ENCODE data around the gene CRYBG1. TPM values are rescaled to one million over a fixed set of nuclear protein-coding genes. Genes with fewer than 3 reads are reported as not detected.
A peak's percentile ranks its signal among the peaks of the same experiment; 100 is the strongest.

The CRYBG1 gene
- total RNA-seq, 1 donor from 2014 or later = 3.9 TPM

GRCh38 chr6:106591111-106591825 lies 230.8 kb downstream of the CRYBG1 start:
- no peak for TF ChIP-seq CTCF (IDR thresholded peaks at IDR 0.05)
- H3K4me1 Mint-ChIP-seq (ENCODE audit: low read depth) = peaks cover 28% of the 10 kb centered on the region
- peaks cover 1% of the 10 kb centered on the region for H3K36me3 Mint-ChIP-seq (ENCODE audit: low read depth)
- no peak for DNase-seq (ENCODE audit: low spot score)
- no peak overlapping the region for H3K4me3 Mint-ChIP-seq (ENCODE audit: unreplicated experiment)
- peak overlapping the region; percentile 81 for H3K27ac Mint-ChIP-seq (ENCODE audit: unreplicated experiment)
- H3K27me3 Mint-ChIP-seq (ENCODE audit: low read depth) = no peaks in the 10 kb centered on the region
- no peaks in the 10 kb centered on the region for H3K9me3 Mint-ChIP-seq (ENCODE audit: low read depth)

- no peak overlapping the region for H3K27ac Mint-ChIP-seq (ENCODE audit: unreplicated experiment)
- H3K36me3 Mint-ChIP-seq (ENCODE audit: low read depth) = peaks cover 7% of the 10 kb centered on the region
- H3K4me1 Mint-ChIP-seq (ENCODE audit: low read depth) = peaks cover 3% of the 10 kb centered on the region
- H3K4me3 Mint-ChIP-seq (ENCODE audit: unreplicated experiment) = no peak overlapping the region
- H3K27me3 Mint-ChIP-seq (ENCODE audit: low read depth) = no peaks in the 10 kb centered on the region
- no peaks in the 10 kb centered on the region for H3K9me3 Mint-ChIP-seq (ENCODE audit: low read depth)
- no peak for DNase-seq (ENCODE audit: low spot score)
- no peak for TF ChIP-seq CTCF (IDR thresholded peaks at IDR 0.05)
These were observed 238.9 kb downstream of the CRYBG1 start for GRCh38 chr6:106599440-106599839.

- peaks cover 7% of the 10 kb centered on the region for H3K36me3 Mint-ChIP-seq (ENCODE audit: low read depth)
- no peak for DNase-seq (ENCODE audit: low spot score)
- H3K4me1 Mint-ChIP-seq (ENCODE audit: low read depth) = peaks cover 3% of the 10 kb centered on the region
- no peak for TF ChIP-seq CTCF (IDR thresholded peaks at IDR 0.05)
- no peak overlapping the region for H3K4me3 Mint-ChIP-seq (ENCODE audit: unreplicated experiment)
- H3K27me3 Mint-ChIP-seq (ENCODE audit: low read depth) = no peaks in the 10 kb centered on the region
- no peaks in the 10 kb centered on the region for H3K9me3 Mint-ChIP-seq (ENCODE audit: low read depth)
- no peak overlapping the region for H3K27ac Mint-ChIP-seq (ENCODE audit: unreplicated experiment)
These were observed 239.8 kb downstream of the CRYBG1 start for GRCh38 chr6:106600329-106600728.

- H3K27ac Mint-ChIP-seq (ENCODE audit: unreplicated experiment) = no peak overlapping the region
- peaks cover 2% of the 10 kb centered on the region for H3K4me1 Mint-ChIP-seq (ENCODE audit: low read depth)
- peaks cover 2% of the 10 kb centered on the region for H3K9me3 Mint-ChIP-seq (ENCODE audit: low read depth)
- no peak for DNase-seq (ENCODE audit: low spot score)
- H3K27me3 Mint-ChIP-seq (ENCODE audit: low read depth) = no peaks in the 10 kb centered on the region
- TF ChIP-seq CTCF (IDR thresholded peaks at IDR 0.05) = peak; percentile 75
- H3K36me3 Mint-ChIP-seq (ENCODE audit: low read depth) = peaks cover 3% of the 10 kb centered on the region
- no peak overlapping the region for H3K4me3 Mint-ChIP-seq (ENCODE audit: unreplicated experiment)
These were observed 247.7 kb downstream of the CRYBG1 start for GRCh38 chr6:106608080-106608668.

GRCh38 chr6:106609699-106610098 lies 249.2 kb downstream of the CRYBG1 start:
- H3K4me1 Mint-ChIP-seq (ENCODE audit: low read depth) = no peaks in the 10 kb centered on the region
- no peak for DNase-seq (ENCODE audit: low spot score)

More at GRCh38 chr6:106609699-106610098, 249.2 kb downstream of the CRYBG1 start:
- peaks cover 3% of the 10 kb centered on the region for H3K36me3 Mint-ChIP-seq (ENCODE audit: low read depth)
- H3K27me3 Mint-ChIP-seq (ENCODE audit: low read depth) = no peaks in the 10 kb centered on the region
- peaks cover 2% of the 10 kb centered on the region for H3K9me3 Mint-ChIP-seq (ENCODE audit: low read depth)
- TF ChIP-seq CTCF (IDR thresholded peaks at IDR 0.05) = peak; percentile 69
- H3K4me3 Mint-ChIP-seq (ENCODE audit: unreplicated experiment) = no peak overlapping the region
- no peak overlapping the region for H3K27ac Mint-ChIP-seq (ENCODE audit: unreplicated experiment)
